Fibroblast of pulmonary artery (primary cell): ENCODE data around the gene STK24.

Source experiments
- DNase-seq: peaks from one replicate; pipeline ENCODE4 v3.0.0-alpha.2; 2010; ENCODE audit warnings: low read depth
- H3K4me3 ChIP-seq: replicated peaks from 2 replicates; pipeline ENCODE4 v1.5.1; 2011; ENCODE audit warnings: low read depth, mild to moderate bottlenecking, control low read depth, low read length, moderate library complexity
- CTCF ChIP-seq: IDR thresholded peaks from 2 replicates; pipeline ENCODE4 v1.5.1; 2011; ENCODE audit warnings: mild to moderate bottlenecking, control low read depth, low read length, inconsistent platforms; ENCODE audit errors: missing control alignments

The STK24 gene

GRCh38 chr13:98447881-98448641, 128.8 kb downstream of the STK24 start:
- DNase-seq: no peak
- no peak overlapping the region for H3K4me3 ChIP-seq
- peak; percentile 43 for TF ChIP-seq CTCF

DNA sequence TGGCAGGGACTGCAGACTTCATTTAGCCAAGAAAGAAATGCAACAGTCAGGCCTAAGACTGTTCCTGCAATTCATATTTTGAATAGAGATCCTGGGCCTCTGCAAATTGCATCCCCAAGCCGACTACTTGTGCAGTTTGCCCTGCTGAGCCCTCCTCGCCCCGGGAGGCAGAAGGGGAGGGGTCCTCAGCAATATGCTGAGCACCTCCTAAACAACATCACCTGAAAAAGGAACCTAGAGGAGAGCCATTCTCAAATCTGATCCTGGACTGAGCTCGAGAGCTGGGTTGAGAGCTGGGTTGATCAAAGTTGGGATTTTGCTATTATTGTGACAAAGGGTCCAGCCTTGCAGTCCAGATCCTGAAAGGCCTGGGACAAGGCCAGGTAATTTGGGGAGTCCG, 129.8 kb downstream of the STK24 start:
- no peak overlapping the region for H3K4me3 ChIP-seq
- no peak for DNase-seq
- no peak for TF ChIP-seq CTCF

GRCh38 chr13:98446234-98446621, 130.7 kb downstream of the STK24 start:
- H3K4me3 ChIP-seq: no peak overlapping the region
- no peak for DNase-seq
- no peak for TF ChIP-seq CTCF

DNA sequence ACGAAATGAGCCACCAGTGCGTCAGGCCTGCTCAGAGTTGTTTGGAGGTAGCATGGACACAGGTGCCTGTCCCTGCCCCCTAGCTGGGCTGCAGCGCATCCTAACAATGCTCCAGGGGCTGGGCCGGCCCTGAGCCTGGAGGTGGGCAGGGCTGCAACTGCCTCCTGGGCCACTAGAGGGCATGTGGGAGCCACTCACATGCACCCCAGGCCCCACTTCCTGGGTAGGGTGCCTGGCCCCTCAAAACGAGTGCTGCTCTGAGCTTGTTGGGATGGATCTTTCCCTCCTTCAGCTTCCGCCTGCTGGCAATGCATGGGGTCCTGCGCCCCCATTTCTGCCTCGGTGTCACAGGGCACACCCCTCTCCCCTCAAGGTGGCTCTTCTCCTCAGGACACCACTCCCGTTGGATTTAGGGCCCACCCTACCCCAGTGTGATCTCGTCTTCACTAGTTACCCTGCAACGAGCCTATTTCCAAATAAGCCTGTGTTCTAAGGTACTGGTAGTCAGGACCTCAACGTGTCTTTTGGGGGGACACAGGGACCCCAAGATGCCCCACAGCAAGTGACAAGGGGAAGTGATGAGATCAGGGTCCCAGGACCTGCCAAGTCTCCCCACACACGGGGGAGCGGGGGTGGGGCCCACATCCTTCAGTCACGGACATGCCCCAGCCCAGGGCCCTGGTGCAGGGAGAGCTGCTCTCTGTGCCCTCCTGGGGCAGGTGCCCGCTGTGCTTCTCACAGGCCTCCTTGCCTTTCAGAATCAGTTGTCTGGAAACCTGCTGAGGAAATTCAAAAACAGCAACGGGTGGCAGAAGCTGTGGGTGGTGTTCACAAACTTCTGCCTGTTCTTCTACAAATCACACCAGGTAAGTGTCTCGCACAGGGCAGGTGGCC, 131.3 kb downstream of the STK24 start:
- H3K4me3 ChIP-seq: no peak overlapping the region
- peak; percentile 92 for TF ChIP-seq CTCF
- DNase-seq: peak; percentile 51

DNA sequence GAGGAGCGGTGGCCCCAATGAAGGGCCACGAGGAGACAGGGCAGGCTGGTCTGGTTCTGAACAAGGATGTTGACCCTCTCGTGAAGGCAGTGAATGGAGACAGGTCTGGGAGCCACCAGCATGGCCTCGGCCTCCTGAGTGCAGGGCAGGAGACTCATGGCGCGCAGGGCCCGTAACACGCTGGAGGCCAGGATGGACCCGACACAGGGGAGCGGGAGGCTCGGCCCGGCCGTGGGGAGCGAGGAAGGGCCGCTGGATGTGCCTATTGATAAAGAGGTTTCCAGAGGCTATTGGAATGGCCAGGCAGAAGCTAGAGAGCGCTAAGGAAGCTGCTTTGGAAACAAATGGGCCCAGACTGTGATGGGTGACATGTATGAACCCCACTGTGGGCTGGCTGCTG, 132.5 kb downstream of the STK24 start:
- no peak overlapping the region for H3K4me3 ChIP-seq
- no peak for DNase-seq
- no peak for TF ChIP-seq CTCF

- no peak for DNase-seq
- no peak overlapping the region for H3K4me3 ChIP-seq
- TF ChIP-seq CTCF: no peak
Measured at GRCh38 chr13:98443800-98444325, 133.0 kb downstream of the STK24 start.
